GM19240 (cell line): ENCODE measurements around the gene APOM.

Source experiments
- DNase-seq: peaks from one replicate; pipeline ENCODE4 v3.0.0; 2011; ENCODE audit warnings: low spot score; ENCODE audit not compliant: insufficient read length

The APOM gene

GRCh38 chr6:31680226-31681134 lies 24.8 kb downstream of the APOM start, which contains the start of gene LY6G5C:
Gene LY6G5C, minus strand, starts transcription at chr6:31681067. Its CDS starts 694 bp downstream, at chr6:31680373.
- peak; percentile 71 for DNase-seq

GRCh38 chr6:31681135-31681671 lies 25.5 kb downstream of the APOM start:
- no peak for DNase-seq

- DNase-seq: no peak
These were observed 27.9 kb downstream of the APOM start for GRCh38 chr6:31683591-31683990.

- no peak for DNase-seq
These were observed 30.8 kb downstream of the APOM start for GRCh38 chr6:31686483-31686882.

GRCh38 chr6:31687321-31687720 lies 31.6 kb downstream of the APOM start:
- no peak for DNase-seq

- DNase-seq: no peak
These were observed 32.4 kb downstream of the APOM start for GRCh38 chr6:31687860-31688693.

- no peak for DNase-seq
These were observed 33.8 kb downstream of the APOM start for GRCh38 chr6:31689249-31690110.

- DNase-seq: no peak
These were observed 34.8 kb downstream of the APOM start for GRCh38 chr6:31690231-31691077.

- DNase-seq: no peak
These were observed 35.4 kb downstream of the APOM start for GRCh38 chr6:31691078-31691463.

GRCh38 chr6:31691564-31692108 lies 35.9 kb downstream of the APOM start:
- DNase-seq: no peak

GRCh38 chr6:31692353-31692752 lies 36.7 kb downstream of the APOM start:
- no peak for DNase-seq

GRCh38 chr6:31692886-31693285 lies 37.2 kb downstream of the APOM start:
- DNase-seq: no peak

GRCh38 chr6:31693535-31693934 lies 37.8 kb downstream of the APOM start:
- no peak for DNase-seq

- DNase-seq: no peak
These were observed 41.9 kb downstream of the APOM start for GRCh38 chr6:31697555-31697954.

GRCh38 chr6:31700740-31701401 lies 45.2 kb downstream of the APOM start:
- DNase-seq: no peak

GRCh38 chr6:31701666-31702404 lies 46.1 kb downstream of the APOM start:
- DNase-seq: no peak

- no peak for DNase-seq
These were observed 46.7 kb downstream of the APOM start for GRCh38 chr6:31702405-31702818.
